COLO668 (cell line): ENCODE measurements around the gene CHTF18.
"Not testable (repeated sequence)": the region's sequence is repeated elsewhere in the genome, so short reads cannot be mapped to it uniquely, and the experiment has no call there.

ENCODE experiments used
- DNase-seq: peaks from one replicate; lab custom pipeline; 2025; ENCODE audit not compliant: unreplicated experiment; lab: John Stamatoyannopoulos, UW

The CHTF18 gene

DNA sequence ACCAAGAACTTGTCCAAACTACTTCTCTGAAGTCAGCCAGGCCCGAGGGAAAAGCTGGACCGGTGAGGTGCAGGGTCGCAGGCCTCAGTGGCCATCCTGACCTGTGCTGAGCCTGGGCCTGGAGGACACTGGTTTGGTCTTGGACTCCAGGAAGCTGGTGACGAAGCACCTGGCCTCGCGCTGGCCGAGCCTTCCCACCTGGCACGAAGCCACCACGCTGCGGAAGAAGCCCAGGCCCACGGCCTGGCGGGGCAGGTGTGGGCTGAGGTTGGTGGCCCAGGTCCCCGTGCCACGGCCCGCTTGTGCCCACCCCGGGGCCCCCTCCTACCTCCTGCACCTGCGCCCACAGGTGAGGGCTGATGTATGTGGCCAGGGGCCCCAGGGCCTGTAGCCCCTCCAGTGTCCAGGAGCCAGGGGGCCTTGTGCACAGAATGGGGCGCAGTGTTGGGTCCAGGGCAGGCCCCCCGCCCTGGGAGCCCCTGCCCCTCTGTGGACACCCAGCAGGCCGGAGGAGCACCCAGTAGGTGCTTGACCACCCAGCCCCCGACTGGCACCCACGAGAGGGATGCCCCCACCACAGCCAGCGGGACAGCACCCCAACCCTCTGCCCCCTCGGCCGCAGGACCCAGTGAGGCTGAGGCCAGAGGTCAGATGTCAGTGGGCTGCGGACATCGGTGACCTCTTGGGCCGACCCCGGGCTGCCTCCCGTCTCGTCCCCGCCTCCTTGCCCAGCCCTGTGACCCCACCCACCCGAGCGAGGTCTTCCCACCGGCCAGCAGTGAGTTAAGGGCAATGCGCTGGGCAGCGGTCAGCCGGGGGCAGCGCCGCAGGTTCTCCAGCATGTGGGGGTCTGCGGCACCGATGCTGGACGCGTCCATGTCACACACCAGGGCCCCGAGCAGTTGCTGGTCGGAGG is 14.1 kb upstream of the CHTF18 start:
- peak; percentile 63 for DNase-seq

DNA sequence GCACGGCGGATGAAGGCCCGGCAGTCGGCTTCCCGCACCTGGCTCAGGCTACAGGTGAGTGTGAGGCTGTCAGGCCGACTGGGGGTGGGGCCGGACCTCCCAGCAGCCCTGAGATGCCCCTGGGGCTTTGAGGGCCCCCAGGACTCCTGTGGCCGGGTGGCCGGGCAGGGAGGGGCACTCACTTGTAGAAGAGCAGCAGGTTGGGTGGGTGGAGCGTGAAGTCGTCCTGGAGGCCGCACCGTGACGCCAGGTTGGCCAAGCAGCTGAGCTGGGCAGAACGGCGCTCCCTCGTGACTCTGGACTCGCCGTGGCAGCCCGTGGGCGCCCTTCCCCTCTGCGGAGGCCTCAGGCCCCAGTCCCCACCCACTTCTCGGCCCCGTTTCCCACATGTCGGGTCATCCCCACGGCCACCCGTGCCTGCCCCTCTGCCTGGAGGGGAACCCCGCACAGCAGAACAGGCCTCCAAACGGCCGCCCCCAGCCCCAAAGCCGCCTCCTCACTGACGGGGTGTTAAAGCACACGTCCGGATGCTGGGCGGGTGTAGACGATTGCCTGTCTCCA is 13.1 kb upstream of the CHTF18 start:
- DNase-seq, result peak; percentile 58

DNA sequence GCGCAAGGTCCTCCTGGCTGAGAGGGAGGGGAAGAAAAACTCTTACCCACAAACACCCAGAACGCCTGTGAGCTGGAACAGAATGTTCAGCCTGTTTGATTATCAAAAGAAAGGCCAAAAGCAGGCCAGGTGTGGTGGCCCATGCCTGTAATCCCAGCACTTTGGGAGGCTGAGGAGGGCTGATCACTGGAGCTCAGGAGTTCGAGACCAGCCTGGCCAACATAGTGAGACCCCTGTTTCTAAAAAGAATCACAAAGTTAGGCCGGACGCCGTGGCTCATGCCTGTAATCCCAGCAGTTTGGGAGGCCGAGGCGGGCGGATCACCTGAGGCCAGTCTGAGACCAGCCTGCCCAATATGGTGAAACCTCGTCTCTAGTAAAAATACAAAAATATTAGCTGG is 12.1 kb upstream of the CHTF18 start:
- not testable (repeated sequence) for DNase-seq

DNA sequence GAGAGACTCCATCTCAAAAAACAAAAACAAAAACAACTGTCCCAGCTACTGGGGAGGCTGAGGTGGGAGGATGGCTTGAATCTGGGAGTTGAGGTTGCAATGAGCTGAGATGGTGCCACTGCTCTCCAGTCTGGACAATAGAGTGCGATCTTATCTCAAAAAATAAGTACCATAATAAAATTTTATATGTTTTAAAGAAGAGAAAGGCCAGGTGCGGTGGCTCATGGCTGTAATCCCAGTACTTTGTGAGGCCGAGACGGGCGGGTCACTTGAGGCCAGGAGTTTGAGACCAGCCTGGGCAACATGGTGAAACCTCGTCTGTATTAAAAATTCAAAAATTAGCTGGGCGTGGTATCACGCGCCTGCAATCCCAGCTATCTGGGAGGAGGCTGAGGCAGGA is 11.6 kb upstream of the CHTF18 start:
- DNase-seq, result no peak

DNA sequence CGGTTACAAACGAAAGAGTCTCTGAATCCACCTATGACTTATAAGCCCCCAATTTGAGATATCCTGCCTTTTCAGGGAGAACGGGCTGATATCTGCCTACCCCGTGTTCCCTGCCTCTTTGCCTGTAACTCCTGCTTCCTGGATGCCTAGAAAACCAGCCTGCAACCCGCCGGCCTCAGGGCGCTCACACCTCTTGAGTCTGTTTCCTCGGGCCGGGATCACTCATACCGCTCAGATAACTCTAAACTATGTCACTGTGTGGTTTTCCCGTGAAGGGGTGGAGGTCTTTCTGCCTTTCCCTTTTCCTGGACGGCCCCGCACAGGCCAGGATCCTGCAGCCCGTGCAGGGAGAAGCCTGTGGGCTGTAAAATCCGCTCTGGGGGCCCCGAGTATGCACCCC is 10.6 kb upstream of the CHTF18 start:
- peak; percentile 19 for DNase-seq

DNA sequence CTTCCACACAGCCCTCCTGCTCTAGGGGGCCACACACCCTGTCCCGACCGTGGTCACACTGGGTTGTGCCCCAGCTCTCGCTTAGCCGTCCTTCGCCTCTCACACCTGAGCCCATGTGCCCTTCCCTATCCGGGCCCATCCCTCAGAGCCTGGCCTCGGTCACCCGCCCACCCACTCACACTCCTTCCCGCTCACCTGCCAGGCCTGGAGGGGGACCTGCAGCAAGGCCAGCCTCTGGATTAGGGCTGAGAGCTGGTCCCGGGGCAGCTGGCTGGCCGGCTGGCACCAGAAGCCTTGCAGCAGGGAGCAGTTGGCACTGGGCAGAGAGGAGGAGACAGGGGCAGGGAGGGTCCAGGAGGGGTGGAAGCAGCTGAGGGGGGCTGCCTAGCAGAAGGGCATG is 10.0 kb upstream of the CHTF18 start:
- no peak for DNase-seq

DNA sequence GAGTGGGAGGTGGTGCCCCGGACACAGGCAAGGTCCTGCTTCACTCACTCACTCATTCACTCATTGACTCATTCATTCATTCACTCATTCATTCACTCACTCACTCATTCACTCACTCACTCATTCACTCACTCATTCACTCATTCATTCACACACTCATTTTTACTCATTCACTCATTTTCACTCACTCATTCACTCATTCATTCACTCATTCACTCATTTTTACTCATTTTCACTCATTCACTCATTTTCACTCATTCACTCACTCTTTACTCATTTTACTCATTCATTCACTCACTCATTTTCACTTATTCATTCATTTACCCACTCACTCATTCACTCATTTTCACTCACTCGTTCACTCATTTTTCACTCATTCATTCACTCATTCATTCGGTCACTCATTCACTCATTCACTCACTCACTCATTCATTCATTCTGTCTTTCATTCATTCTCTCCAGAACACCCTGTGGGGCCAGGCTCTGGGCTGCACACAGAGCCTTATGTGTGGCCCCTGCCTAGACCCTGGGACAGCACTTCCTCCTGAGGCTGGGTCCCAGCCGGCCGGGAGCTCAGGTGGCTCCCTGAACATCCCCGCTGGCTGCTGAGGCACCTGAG is 9.4 kb upstream of the CHTF18 start:
- DNase-seq, result no peak

DNA sequence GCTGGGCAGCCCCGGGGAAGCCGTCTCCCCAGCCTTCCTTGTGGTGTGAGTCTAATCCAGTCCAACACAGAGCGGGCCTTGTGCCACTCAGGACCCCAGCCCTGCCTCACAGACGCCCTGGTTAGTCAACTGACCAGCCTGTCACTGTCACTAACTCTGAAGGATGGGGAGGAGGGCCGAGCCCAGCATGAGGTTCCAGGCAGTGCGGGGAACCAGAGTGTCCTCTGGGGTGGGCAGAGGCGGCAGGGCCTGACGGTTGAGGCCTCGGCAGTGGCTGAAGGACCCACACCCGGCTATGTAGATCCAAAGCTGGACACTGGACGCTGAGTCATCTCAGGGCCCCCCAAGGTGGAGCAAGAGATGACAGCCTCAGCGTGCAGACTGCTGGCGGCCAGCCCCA is 8.9 kb upstream of the CHTF18 start:
- DNase-seq, result no peak

DNA sequence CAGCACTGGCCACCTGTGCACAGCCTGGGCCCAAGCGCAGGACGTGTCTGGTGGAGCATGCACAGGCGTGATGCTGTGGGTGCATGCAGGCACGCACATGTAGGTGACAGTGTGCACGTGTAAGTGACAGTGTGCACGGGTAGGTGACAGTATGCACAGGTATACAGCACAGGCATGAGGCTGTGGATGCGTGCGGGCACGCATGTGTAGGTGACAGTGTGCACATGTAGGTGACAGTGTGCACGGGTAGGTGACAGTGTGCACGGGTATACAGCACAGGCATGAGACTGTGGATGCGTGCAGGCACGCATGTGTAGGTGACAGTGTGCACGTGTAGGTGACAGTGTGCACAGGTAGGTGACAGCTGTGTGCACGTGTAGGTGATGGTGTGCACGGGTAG is 8.1 kb upstream of the CHTF18 start:
- DNase-seq, result no peak

DNA sequence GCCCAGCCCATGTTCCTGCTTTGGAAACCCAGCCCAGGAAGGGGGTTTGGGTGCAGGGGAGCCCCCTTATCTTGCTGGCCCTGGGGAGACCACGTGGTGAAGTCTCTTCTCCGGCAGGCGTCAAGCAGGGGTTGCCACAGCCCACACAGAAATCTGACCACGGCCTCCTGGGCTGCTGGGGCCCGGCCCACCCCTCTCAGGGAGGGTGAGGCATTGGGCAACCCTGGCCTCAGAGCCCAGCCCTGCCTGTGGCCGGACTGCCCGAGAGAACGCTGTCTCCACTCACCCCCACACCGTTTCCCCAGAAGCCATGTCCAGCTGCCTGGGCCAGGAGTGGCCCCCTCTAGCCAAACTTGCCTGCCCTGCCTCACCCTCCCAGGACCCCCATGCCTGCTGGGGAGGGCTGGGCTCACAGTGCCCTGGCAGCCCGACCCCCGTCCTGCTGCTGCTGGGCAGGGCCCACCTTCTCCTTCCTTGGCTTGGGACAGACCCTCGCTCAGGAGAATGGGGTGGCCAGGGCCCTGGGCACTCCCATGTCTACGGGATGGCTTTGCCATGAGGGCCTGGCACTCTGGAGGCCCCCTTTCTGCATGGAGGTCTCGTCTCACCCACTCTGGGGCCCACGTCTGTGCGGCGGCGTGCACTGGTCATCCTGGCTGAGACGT is 6.9 kb upstream of the CHTF18 start:
- no peak for DNase-seq

DNA sequence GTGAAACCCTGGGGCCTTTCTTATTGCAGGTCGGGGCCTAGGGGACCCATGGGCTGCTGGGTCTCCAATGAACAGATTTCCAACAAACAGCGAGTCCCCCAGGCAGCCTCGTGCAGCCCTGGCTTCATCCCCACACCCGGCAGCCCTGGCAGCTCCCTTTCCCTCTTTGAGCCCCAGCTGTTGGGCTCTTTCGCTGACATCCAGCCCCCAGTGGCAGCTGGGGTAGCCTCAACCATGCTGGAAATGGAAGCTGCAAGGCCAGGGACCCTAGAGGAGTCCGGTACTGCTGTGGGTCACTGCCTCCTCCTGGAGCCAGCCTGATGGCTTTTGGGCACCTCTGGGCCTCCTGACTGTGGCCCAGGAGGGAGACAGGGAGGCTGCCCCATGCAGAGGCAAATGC is 6.2 kb upstream of the CHTF18 start:
- DNase-seq, result no peak

DNA sequence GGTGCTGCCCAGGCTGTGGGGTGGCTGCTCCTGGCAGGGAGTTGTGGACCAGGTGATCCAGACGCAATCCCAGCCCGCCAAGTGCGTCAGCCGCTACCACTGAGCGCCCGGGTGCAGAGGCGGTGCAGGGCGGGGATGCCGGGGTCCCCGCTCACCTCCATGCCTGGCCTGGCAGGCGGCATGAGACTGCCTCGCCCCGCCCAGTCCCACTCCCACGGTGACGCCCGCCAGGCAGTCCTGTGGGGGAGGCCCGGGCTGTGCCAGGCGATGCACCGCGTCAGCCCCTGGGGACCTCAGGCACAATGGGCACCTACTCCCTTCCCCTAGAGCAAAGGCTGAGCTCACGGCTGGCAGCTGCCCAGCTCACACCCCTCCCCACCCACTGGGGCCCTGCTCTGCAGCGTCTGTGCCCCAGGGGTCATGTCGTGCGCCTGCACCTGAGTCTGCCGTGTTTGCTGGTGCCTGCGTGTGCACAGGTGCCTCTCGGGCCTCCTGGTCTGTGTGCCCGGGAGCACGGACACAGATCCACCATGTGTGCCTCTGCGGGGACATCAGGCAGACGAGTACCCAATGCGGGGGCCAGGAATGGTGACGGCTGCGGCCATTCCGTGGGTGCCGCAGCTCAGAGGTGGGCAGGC is 5.5 kb upstream of the CHTF18 start:
- DNase-seq, result peak; percentile 78

DNA sequence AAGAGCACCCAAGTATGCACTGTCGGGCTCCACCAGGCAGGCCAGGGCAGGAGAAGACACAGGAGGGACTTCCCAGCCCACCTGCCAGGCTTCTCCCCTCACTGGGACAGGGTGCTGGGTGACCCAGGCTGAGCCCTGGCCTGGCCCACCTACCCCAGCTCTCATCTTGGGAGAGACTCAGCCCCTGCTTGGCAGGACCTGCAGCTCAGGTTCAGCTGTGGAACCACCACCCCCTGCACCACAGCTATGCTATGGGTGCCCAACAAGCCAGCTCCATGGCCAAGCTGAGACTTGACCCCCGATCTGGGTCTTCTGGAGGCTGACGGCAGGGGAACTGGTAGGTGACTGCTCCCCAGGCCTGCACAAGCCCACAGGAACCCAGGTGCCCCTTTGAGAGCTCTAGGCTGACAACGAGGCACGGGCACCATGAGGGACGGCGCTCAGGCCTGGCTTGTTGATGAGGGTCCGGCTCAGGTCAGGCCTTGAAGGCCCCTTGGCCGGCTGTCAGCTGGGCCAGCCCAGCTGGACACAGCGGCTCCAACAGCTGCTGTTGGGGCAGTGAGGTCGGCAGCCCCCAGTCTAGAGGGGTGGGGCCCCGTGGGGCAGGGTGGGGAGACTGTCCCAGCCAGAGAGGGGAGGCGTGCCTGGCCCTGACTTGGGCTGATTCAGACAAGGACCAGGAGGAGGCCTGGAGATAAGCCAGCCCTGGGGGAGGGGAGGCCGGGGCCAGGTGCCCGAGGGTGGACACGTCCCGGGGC is 4.8 kb upstream of the CHTF18 start:
- no peak for DNase-seq

DNA sequence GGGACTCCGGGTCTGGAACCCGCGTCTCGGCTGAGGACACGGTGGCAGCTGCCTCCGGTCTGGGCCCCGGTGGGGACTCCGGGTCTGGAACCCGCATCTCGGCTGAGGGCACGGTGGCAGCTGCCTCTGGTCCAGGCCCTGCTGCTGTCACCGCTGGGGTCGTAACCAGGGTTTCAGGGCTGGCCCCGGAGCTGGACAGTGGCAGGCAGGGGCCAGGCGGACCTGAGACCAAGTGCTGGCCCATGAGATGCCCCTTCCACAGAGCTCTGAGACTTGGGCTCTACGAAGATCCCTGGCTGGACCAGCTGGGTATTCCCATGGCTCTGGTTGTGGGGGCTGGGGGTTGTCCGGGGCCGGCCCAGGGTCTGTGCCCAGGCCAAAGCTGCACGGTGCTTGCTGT is 4.0 kb upstream of the CHTF18 start:
- DNase-seq, result no peak

DNA sequence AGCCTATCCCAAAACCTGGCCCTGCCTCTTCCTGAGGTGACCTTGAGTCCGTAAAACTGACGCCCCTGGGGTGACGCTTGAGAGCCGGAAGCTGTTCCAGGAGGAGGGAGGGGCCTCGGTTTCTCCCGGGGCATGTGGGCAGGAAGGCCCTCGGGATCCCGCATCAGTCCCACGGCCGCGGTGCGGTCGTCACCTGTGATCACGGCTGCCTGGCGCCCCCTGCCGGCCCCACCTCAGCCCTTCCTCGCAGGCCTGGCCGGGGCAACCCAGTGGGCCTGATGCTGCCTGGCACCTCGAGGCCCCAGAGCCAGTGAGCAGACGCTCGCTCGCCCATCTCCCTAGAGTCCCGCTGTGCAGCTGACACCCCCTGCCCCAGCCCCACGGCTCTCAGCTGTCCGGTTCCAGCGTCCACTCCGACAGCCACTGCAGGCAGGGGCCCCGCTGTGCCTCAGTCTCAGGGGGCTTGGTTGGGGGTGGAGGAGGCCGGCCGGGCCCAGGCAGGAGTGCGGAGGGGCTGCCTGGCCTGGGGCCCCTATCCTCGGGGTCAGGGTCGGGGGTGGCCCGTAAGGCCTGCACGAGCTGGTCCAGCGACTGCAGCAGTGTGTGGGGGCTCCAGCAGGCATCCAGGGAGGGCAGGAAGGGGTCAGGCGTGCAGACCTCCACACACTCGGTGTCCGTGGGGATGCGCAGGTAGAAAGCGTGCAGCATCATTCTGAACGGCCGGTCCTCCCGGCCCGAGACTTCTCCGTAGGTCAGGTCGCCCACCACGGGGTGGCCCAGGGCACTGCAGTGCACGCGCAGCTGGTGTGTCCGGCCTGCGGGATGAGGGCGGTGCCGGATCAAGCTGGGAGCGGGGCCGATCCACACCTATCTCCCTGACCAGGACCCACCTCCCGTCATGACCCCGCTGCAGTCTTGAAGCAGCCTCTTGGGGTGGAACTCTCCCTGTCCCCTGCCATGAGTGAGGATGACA is 2.6 kb upstream of the CHTF18 start:
- peak; percentile 69 for DNase-seq

DNA sequence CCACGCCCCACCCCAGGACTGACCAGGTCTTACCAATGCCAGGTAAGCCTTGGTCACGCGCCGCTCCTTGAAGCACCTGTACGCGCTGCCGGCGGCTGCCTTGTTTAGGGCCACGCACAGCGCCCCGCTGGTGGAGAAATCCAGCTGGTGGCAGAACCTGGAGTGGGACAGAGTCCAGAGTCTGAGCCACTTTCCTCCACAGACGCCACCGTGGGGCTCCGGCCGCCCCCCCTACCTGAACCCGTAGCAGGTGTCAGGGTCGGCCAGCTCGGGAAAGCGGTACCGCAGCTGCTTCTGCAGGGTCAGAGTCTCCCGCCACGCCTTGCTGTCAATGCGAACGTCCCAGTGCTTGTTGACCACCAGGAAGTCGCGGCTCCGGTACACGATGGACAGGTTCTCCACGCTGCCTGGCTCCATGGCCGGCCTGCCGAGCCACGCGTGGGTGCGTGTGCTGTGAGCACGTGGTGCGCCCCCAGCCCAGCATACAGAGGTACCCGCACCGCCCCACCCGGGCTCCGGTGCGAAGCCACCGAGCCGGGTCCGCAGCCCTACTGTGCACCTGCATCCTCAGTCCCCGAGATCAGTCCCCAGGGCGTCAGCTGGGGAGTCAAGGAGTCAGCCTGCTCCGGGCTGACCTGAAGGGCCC is 976 bp upstream of the CHTF18 start:
- DNase-seq, result peak; percentile 59

DNA sequence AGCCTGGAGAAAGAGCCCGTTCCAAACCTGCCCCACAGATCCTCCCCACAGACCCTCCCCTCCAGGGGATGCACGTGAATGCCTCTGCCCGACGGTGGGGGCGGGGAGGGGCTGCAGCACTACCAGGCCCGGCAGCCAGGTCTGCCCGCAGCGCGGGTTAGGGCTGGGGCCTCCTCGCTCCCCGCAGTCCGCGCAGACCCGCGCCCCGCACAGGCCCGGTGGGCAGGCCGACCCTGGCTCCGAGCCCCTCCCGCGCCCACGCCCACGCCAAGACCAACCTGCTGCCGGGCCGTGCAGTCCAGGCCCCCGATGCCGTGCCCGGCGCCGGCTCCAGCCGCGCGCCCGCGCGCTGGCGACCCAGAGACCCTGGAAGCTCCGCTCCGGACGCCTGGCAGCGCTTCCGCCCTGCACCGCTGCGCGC is 432 bp upstream of the CHTF18 start, which contains the start of gene RPUSD1:
Gene RPUSD1 (minus strand): TSS at position 404 of the 421 bp plus-strand sequence. CDS start 644 bp downstream, outside the sequence.
- DNase-seq, result peak; percentile 56

DNA sequence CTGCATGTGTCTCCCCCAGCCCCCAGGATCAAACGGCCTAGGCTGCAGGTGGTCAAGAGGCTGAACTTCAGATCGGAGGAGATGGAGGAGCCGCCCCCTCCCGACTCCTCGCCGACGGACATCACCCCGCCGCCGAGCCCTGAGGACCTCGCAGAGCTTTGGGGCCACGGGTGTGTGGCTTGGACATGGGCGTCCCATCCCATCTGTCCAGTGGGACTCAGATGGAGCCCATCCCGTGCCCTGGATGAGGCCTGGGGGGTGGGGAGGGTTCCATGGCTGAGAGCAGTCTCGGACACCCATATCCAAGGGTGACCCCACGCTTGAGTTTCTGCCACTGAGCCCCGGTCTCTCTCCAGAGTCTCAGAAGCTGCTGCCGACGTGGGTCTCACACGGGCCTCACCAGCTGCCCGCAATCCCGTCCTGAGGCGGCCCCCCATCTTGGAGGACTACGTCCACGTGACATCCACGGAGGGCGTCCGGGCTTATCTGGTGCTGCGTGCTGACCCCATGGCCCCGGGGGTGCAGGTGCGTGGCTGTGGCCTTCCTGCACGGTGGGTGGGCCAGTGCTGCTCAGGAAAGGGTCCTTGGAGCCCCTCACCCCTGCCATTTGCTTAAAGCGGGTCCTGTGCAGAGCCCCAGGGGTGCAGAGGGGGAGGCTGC is 901 bp downstream of the CHTF18 start:
- no peak for DNase-seq
